ENCODE results near the gene KY.
A peak's percentile ranks its signal among the peaks of the same experiment; 100 is the strongest.

Gene KY

GRCh38 chr3:134650431-134651346, at the start of gene KY:
Gene KY, minus strand, starts transcription at chr3:134651022. Its CDS starts 62 bp downstream, at chr3:134650960.
- peak; percentile 88 for DNase-seq (ENCODE audit: low spot score)

- no peak for DNase-seq (ENCODE audit: low spot score)
These were observed 48.9 kb upstream of the KY start for GRCh38 chr3:134699721-134700120.

- DNase-seq (ENCODE audit: low spot score), result no peak
These were observed 48.4 kb upstream of the KY start for GRCh38 chr3:134699141-134699711.

GRCh38 chr3:134697830-134698689, 47.2 kb upstream of the KY start:
- DNase-seq (ENCODE audit: low spot score), result no peak

GRCh38 chr3:134696155-134696554, 45.3 kb upstream of the KY start:
- DNase-seq (ENCODE audit: low spot score), result no peak

GRCh38 chr3:134694946-134695543, 44.2 kb upstream of the KY start:
- no peak for DNase-seq (ENCODE audit: low spot score)

- DNase-seq (ENCODE audit: low spot score), result no peak
These were observed 43.6 kb upstream of the KY start for GRCh38 chr3:134694466-134694865.

- DNase-seq (ENCODE audit: low spot score), result no peak
These were observed 43.0 kb upstream of the KY start for GRCh38 chr3:134693804-134694203.

- no peak for DNase-seq (ENCODE audit: low spot score)
These were observed 42.4 kb upstream of the KY start for GRCh38 chr3:134693226-134693625.

- DNase-seq (ENCODE audit: low spot score), result no peak
These were observed 39.4 kb upstream of the KY start for GRCh38 chr3:134690226-134690625.

- no peak for DNase-seq (ENCODE audit: low spot score)
These were observed 36.8 kb upstream of the KY start for GRCh38 chr3:134687642-134688041.

- DNase-seq (ENCODE audit: low spot score), result peak; percentile 79
These were observed 35.3 kb upstream of the KY start for GRCh38 chr3:134685929-134686802.

GRCh38 chr3:134682196-134682880, 31.5 kb upstream of the KY start:
- DNase-seq (ENCODE audit: low spot score), result peak; percentile 49

GRCh38 chr3:134681522-134681900, 30.7 kb upstream of the KY start:
- DNase-seq (ENCODE audit: low spot score), result peak; percentile 38

- no peak for DNase-seq (ENCODE audit: low spot score)
These were observed 30.1 kb upstream of the KY start for GRCh38 chr3:134680796-134681521.

- DNase-seq (ENCODE audit: low spot score), result no peak
These were observed 27.1 kb upstream of the KY start for GRCh38 chr3:134677987-134678308.

GRCh38 chr3:134677196-134677986, 26.6 kb upstream of the KY start:
- DNase-seq (ENCODE audit: low spot score), result no peak

GRCh38 chr3:134675726-134676256, 25.0 kb upstream of the KY start:
- no peak for DNase-seq (ENCODE audit: low spot score)

- no peak for DNase-seq (ENCODE audit: low spot score)
These were observed 21.7 kb upstream of the KY start for GRCh38 chr3:134672571-134672970.

Measured in GM03348 (cell line).